ENCODE results near the gene ZMAT3.
"Not testable (repeated sequence)": the region's sequence is repeated elsewhere in the genome, so short reads cannot be mapped to it uniquely, and the experiment has no call there.

Gene ZMAT3

DNA sequence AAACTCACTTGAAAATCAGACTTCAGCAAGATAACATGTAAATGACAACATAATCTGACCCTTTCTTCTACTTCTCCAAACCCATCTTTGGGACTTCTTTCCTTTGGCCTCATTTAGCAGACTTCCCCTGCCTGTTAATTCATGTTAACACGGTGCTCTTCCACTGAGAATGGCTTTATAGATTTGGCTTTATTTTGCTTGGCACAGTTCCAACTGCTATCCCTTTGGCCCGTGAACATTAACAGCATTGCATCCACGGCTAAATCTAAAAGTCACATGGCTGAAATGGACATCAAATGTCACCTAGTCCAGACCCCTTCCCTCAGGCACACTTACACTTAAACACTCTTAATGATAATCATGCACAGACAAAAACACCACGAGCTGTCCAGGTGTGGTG, 3.8 kb downstream of the ZMAT3 start:
- DNase-seq: no peak

DNA sequence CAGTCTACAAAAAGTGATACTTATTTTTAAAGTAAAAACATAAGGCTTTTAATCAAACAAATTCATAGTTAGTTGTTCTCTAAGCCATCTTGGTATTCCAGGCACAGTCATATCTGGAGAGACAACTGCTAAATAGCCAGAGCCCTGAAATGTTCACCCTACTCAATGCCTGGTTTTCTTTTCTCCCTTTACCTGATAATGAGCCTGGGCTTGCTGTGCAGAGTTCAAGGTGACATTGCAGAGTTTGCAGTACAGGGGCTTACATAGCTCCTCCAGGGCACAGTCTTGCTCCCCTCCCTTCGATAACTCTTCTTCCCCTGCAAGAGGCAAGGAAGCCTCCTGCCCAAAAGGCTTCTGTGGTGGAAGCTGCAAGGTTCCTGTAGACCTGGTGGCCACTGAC, 4.3 kb downstream of the ZMAT3 start:
- no peak for DNase-seq

DNA sequence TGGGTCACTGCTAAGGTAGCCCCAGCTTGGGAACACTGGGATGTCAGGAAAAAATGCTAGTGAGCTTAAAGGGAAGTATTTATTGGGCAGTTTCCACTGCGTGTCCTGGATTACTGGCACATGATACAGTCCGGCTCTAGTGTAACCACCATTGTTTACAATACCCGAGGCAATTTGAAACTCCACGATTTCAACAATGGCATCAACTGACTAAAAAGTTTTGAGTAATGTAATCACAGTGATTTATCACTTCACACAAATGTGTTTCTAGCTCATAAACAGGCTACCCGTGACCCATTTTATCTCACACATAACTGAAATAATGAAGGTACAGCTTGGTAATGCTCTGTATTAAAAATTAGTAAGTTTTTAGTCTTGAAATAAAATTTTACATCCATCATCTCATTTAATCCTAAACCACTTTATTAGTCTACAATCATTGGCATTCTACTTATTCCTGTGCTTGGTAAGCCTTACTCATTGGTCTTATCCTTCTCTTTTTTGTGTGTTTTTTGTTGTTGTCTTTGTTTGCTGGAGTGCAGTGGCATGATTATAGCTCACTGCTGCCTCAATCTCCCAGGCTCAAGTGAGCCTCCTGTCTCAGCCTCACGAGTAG, 7.6 kb downstream of the ZMAT3 start:
- DNase-seq: no peak

DNA sequence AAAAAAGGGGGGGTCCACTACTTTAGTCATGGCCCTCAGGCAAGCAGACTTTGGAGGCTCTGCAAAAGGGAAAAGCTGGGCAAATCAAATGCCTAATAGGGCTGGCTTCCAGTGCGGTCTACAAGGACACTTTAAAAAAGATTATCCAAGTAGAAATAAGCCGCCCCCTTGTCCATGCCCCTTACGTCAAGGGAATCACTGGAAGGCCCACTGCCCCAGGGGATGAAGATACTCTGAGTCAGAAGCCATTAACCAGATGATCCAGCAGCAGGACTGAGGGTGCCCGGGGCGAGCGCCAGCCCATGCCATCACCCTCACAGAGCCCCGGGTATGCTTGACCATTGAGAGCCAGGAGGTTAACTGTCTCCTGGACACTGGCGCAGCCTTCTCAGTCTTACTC, 15.3 kb downstream of the ZMAT3 start:
- DNase-seq: no peak

DNA sequence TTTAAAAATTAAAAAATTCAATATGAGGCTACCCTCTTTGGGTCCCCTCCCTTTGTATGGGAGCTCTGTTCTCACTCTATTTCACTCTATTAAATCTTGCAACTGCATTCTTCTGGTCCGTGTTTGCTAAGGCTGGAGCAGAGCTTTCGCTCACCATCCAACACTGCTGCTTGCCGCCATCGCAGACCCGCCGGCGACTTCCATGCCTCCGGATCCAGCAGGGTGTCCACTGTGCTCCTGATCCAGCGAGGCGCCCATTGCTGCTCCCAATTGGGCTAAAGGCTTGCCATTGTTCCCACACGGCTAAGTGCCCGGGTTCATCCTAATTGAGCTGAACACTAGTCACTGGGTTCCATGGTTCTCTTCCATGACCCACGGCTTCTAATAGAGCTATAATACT, 17.0 kb downstream of the ZMAT3 start:
- not testable (repeated sequence) for DNase-seq

DNA sequence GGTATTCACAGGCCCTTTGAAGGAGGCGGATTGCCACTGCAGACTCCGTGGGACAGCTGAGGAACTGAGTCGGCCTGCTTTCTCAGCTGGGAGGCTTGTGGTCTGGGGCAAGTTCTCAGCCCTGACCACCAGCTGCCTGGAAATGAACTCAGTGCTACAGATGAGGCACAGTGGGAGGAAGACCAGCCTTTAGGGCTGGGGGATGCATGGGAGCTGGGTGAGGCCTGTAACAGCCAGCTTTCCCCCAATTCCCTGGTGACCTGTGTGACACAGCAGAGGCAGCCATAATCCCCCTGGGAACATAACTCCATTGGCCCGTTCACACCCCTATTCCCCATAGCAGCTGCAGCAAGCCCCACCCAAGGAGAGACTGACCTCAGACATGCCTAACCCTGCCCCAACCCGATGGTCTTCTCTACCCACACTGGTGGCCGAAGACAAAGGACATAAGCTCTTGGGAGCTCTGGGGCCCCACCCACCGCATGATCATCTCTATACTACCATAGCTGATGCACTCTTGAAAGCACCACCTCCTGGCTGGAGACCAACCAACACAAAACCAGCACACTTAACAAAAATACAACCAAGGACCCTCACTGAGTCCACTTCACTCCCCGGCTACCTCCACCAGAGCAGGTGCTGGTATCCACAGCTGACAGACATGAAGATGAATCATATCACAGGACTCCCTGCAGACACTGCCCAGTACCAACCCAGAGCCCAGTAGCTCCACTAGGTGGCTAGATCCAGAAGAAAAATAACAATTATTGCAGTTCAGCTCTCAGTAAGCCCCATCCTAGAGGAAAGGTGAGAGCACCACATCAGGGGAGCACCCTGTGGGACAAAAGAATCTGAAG, 24.9 kb downstream of the ZMAT3 start:
- DNase-seq: no peak

DNA sequence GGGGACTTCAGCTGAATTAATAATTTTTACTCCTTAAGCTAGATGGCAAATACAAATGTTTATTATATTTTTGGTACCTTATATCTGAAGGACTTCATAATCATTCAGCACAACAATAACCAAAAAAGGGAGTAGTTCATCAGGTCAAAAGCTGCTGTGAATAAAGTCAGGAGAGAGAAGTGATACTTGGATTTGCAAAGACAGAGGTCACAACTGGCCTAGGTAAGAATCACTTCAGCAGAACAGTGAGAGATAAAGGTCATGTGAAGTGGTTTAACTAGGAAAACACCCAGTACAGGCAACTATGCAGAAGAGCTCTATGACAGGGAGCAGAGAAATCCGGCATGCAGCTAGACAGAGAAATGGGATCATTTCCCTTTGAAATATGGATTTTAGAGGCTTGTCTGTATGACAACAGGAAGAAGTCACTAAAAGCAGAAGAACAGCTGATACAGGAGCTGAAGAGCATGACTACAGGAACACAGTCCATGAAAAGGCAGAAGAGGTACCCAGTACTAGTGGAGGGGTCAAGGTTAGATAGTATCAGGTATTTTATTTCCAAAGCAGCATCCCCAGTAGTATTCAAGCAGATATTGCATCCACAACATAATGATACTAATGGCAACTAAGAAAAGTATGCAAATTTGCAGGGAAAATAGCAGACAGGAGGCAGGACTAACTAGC, 25.7 kb downstream of the ZMAT3 start:
- no peak for DNase-seq

DNA sequence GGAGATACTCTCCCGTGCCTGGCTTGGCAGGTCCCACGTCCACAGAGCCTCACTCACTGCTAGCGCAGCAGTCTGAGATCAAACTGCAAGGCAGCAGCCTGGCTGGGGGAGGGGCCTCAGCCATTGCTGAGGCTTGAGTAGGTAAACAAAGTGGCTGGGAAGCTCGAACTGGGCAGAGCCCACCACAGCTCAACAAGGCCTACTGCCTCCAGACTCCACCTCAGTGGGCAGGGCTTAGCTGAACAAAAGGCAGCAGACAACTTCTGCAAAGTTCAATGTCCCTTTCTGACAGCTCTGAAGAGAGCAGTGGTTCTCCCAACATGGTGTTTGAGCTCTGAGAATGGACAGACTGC, 32.7 kb downstream of the ZMAT3 start:
- not testable (repeated sequence) for DNase-seq

DNA sequence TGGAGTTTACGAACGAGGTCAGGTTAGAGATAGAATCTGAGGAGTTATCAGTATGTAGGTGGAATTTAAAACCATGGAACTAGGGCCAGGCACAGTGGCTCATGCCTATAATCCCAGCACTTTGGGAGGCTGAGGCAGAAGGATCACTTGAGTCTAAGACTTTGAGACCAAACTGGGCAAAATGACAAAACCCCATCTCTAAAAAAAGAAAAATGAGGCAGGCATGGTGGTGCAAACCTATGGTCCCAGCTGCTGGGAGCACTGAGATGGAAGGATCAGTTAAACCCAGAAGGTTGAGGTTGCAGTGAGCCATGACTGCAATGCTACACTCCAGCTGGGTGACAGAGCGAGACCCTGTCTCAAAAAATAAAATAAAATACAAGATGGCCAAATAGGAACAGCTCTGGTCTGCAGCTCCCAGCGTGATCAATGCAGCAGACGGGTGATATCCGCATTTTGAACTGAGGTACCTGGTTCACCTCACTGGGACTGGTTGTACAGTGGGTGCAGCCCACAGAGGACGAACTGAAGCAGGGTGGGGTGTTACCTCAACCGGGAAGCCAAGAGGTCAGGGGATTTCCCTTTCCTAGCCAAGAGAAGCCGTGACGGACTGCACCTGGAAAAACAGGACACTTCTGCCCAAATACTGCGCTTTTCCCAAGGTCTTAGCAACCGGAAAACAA, 33.3 kb downstream of the ZMAT3 start:
- DNase-seq: no peak

DNA sequence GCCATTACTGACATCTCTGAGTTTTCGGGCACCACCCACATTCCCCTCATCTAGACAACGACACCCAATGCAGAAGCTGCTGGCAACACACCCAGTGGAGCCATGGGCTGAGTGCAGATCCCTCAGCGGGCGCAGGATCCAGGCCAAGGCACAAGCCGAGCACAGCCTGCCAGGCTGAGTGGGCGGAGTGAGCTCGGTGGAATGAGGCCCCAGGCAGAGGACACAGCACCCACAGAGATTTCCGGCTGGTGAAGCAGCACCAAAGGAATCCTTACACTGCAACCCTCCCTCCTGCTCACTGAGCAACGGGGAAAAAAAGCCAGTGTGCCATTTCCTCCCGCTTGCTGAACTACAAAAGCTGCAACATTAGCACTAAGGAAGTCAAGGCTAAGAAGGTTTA, 34.3 kb downstream of the ZMAT3 start:
- DNase-seq: no peak

DNA sequence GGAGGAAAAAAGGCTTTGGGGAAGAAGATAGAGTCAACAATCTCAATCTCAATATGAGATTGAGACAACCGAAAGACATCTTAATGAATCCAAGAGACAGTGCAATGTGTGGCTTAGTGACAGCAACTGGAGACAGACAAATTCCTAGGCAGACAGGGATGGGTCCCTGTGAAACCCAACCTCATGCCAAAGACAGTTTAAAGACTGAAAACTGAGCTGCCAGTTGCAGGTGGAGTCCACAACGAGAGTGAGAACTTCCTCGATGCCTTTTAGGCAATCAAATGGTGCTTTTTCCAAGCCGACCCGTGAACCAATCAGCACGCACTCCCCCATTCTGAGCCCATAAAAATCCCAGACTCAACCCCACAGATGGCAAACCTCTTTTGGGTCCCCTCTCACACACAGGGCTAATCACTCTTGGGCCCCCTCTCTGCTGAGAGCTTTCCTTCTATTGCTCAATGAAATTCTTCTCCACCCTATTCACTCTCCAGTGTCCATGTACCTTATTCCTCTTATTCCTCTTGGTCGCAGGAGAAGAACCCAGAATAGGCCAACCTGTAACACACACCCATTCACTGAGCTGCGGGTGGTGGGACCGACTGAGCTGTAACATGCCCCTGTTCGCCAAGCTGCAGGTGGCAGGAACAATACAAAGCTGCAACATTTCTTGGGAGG, 34.8 kb downstream of the ZMAT3 start:
- no peak for DNase-seq

DNA sequence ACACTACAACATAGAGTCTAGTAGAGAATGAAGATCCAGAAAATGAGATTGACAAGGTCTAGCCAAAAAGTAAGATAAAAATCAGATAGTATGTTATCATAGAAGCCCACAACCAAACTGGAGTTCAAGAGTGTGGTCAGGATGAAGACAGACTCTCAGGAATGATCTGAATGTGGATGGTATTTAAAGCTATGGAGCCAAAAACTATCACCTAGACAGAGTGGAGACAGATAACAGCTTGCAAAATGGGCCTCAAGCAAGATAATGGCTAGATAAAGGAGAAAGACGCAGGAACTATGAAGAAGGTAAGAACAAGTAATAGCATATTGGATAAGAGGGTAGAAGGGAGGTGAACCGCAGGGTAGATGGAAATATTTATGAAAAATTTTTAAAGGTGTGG, 35.4 kb downstream of the ZMAT3 start:
- no peak for DNase-seq

DNA sequence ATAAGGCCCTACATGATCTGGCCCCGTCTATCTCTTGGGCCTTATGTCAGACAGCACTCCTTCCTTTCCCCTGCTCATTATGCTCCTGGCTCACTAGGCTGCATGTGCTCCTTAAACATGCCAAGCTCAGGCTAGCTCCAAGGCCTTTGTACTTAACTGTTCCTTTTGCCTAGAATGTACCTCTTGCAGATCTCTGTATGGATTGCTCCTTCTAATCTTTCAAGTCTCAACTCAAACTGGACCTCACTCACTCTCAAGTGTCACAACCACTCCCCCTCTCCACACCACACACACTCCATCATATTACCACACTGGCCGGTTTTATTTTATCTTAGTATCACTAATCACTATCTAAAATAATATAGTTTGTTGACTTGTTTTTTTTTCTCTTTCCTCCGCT, 36.4 kb downstream of the ZMAT3 start:
- no peak for DNase-seq

DNA sequence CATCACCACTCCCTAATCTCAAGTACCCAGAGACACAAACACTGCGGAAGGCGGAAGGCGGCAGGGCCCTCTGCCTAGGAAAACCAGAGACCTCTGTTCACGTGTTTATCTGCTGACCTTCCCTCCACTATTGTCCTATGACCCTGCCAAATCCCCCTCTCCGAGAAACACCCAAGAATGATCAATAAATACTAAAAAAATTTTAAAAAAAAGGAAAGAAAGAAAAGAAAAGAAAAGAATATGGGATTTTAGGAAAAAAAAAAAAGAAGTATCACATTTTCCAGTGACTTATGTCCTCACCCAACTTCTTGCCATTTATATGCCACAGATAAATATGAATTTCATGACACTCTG, 38.3 kb downstream of the ZMAT3 start:
- not testable (repeated sequence) for DNase-seq

DNA sequence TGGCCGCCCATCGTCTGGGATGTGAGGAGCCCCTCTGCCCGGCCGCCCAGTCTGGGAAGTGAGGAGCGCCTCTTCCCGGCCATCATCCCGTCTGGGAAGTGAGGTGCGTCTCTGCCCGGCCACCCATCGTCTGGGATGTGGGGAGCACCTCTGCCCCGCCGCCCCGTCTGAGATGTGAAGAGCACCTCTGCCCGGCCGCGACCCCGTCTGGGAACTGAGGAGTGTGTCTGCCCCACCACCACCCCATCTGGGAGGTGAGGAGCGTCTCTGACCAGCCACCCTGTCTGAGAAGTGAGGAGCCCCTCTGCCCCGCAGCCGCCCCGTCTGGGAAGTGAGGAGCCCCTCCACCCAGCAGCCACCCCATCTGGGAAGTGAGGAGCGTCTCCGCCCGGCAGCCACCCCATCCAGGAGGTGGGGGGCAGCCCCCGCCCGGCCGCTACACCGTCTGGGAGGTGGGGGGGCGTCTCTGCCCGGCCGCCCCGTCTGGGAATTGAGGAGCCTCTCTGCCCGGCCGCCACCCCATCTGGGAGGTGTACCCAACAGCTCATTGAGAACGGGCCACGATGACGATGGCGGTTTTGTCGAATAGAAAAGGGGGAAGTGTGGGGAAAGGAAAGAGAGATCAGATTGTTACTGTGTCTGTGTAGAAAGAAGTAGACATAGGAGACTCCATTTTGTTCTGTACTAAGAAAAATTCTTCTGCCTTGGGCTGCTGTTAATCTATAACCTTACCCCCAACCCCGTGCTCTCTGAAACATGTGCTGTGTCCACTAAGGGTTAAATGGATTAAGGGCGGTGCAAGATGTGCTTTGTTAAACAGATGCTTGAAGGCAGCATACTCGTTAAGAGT, 38.9 kb downstream of the ZMAT3 start:
- not testable (repeated sequence) for DNase-seq

DNA sequence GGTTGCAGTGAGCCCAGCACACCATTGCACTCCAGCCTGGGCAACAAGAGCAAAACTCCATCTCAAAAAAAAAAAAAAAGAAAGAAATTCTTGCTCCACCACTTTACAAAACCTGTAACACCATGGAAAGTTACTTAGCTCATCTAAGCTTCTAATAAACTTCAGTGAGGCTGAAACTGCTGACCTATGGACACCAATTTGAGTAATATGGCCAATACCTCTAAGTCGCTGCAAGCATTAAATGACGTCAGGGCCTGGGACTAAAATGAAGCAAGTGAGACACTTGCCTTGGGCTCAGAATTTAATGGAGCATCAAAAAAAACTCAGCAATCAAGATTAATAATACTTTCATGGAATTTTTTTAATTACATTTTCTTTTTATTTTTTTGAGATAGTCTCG, 42.5 kb downstream of the ZMAT3 start:
- no peak for DNase-seq

DNA sequence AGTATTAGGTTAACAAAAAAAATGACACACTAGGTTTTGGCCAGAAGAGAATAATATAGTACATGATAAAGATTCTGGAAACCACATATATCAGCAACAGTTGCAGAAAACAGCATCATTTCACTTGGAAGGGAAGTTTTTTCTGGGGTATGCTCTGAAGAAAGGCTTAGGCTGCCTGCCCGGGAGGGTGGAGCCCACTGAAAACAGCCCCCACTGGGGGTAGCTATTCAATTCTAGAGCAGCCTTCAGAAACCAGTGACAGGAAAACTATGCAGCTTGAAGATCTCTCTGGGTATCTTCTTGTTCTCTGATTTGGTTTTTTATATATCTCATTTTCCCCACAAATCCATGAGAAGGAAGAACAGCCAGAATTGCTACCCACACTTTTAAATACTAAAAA, 43.2 kb downstream of the ZMAT3 start:
- no peak for DNase-seq

DNA sequence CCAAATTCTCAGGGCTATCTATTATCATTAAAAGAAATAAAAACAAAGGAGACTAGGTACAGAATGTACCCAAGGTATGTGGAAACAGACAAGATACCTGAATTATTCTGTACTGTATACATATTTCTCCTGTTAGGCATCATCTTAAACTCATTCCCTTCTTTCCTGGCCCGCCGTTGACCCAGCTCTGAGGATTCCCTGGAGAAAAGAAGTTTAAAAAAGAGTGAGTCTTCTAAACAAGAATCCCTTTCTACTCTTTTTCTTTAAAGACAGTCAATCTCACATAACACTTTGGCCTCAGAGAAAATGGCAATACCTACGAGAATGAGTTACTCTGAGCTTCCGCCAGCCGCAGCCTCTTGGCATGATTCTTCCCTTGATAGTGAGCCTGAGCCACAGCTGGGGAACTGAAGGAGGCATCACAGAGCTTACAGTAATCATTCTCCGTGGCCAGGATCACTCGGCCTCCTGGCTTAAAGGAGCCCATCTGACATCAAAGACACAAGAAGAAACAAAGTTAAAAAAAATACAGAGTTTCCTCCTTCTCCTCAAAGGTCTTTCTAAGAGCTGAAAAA, 44.2 kb downstream of the ZMAT3 start:
- no peak for DNase-seq

DNA sequence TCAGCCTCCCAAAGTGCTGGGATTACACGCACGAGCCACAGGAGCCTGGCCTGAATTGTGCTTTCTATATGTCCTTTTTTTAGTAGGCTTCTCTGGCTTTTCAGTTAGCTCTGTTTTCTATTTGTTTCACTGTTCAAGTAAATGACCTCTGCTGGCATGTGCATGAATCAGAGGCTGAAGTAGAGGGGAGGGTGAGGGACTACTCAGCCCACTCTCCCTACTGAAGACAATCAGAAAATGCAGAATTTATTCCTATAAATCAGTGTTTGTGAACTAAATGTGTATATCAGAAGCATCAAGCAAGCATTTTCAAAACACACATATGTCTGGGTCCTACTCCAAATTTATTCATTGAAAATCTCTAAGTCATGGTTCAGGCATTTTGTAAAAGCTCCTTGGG, 45.0 kb downstream of the ZMAT3 start:
- no peak for DNase-seq

DNA sequence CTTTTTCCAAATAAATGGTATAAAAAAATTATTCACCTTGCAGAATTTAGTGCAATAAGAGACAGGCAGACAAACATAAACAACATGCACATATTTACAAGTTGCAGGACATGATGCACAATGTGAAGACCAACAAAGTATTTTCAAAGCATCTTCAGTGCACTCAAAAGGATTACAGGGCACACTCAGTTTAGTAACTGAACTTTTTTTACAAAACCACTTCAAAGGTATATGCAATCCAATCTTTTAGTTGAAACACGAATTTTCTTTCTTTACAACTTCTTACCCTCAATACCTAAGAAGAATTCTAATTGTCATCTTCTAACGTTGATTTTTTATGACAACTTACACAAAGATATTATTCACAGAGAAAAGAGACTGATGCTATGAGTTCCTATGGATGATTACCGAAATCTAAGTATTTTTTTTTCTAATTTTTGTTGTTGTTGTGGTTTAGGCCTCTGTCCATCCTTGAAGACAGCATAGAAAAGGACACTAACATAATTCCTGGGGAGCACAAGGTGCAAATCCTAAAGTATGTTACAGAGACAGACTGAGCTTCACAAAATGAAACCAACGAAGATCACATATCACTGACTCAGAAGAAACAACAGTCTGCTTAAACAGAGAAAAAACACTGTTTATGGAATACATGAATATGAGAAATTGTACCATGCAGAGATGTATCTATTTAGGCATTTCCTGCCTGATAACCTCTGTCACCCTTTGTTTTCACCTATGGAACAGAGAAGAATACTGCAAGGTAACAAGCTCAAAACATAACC, 50.3 kb downstream of the ZMAT3 start:
- no peak for DNase-seq

DNA sequence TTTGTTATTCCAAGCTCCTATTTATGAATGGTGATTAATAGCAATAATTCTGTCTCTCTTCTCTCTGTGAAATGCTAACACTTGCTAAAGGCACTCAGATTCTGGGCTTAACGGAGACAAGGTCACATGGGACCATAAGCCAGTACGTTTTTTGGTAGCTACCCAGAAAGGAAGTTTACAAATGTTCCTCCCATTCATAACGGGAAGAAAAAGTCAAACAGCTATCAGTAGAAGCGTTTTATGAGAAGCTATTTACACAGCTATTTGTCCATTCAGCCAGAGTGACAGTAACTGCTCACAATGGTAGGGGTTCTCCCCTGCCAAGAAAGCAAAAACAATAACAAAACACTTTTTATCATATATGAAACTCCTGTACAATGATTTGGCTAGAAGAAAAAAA, 51.5 kb downstream of the ZMAT3 start:
- no peak for DNase-seq
